Measurements from ENCODE around the gene PIP4K2A.

DNA sequence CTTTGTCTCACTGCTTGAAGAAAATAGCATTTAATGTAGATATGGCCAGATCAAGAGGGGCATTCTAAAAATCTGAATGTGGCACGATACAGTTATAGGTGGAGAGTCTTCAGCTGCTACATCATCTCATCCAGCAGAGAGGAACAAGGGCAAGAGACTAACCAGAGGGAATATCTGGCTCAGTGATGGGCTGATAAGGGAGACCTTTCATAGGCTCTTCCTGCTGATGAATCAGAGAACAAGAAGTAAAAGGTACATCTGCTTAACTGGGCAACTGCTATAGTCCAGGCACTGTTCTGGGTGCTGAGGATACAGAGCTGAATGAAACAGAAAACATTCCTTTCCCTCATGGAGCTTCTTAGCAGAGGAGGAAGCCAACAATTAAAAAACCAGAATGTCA, 37.9 kb downstream of the PIP4K2A start:
- TF ChIP-seq EP300 (IDR thresholded peaks at IDR 0.05) (no peak), CTCF (IDR thresholded peaks at IDR 0.05) (no peak)
